ENCODE measurements around the gene CENPT. TPM values are rescaled to one million over a fixed set of nuclear protein-coding genes. Genes with fewer than 3 reads are reported as not detected.

Gene CENPT
- total and polyA plus RNA-seq, 2 of the 8 experiments (the other 6 are each of a cell fraction or from before 2014, with no cell fraction given), result 42.4 to 53.4 TPM

DNA sequence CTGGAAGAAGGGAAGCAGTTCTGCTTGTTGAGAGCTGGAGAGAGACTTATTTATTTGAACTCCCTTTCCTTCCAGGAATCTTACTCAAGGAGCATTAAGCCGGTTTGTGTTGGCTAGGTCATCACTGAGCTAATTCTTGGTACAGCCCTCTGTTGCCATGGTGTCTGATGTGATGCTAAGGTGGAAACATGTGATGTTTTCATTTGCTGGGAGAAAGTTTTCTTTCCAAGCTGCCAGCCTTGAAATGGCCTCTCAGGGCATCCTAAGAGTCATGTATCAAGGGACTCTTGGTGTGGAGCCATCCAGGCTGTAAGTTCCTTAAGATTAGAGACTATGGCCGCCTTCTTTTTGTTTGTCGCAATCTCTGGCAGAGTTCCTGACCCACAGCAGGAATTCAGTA, 49.7 kb upstream of the CENPT start:
- no peaks in the 10 kb centered on the region for H3K36me3 ChIP-seq (ENCODE audit: control insufficient read depth in 2 of 4, insufficient read depth in 4 of 4, low read length in 3 of 4)
- no peak overlapping the region for H3K4ac ChIP-seq (replicated peaks; ENCODE audit: insufficient read length, low read depth, low read length)
- H2BK15ac ChIP-seq (ENCODE audit: low read length), result no peak overlapping the region
- peaks cover 0 to 10% (median 7%) of the 10 kb centered on the region in 4 experiments; a peak in 4 of 7 replicates for H3K4me1 ChIP-seq (replicated peaks in 1 of 4; ENCODE audit: control insufficient read depth in 3 of 4, insufficient read depth in 4 of 4, low read length in 3 of 4)
- no peak overlapping the region for H2BK12ac ChIP-seq (ENCODE audit: low read depth, low read length)
- no peak overlapping the region for H2BK120ac ChIP-seq (replicated peaks; ENCODE audit: low read depth, low read length)
- no peak overlapping the region for H4K8ac ChIP-seq (ENCODE audit: extremely low read depth, insufficient read depth, low read length)
- no peak overlapping the region for H3K18ac ChIP-seq (ENCODE audit: extremely low read depth, low read length)
- H3K9ac ChIP-seq (replicated peaks in 1 of 4; ENCODE audit: extremely low read depth in 1 of 4, low read depth in 3 of 4, low read length in 3 of 4), result no peak overlapping the region
- H2AFZ ChIP-seq (ENCODE audit: low read length), result no peak overlapping the region
- H3K27me3 ChIP-seq (replicated peaks in 1 of 4; ENCODE audit: control insufficient read depth in 3 of 4, extremely low read depth in 1 of 4, insufficient read depth in 3 of 4, low read length in 3 of 4), result no peaks in the 10 kb centered on the region
- no peak for TF ChIP-seq SIX5 (IDR thresholded peaks at IDR 0.05; ENCODE audit: low read depth, low read length)
- no peak overlapping the region for H3K14ac ChIP-seq (ENCODE audit: insufficient read length)
- no peaks in the 10 kb centered on the region for H3K9me3 ChIP-seq (ENCODE audit: insufficient read depth in 2 of 2, low read depth in 1 of 2, low read length in 1 of 2)
- peaks cover 11 to 45% of the 10 kb centered on the region in 2 experiments for H3K79me2 ChIP-seq (ENCODE audit: control insufficient read depth in 1 of 2, insufficient read depth in 2 of 2, low read length in 2 of 2)
- H3K56ac ChIP-seq (replicated peaks; ENCODE audit: insufficient read length, low read depth, low read length), result no peak overlapping the region
- no peak overlapping the region for H3K4me2 ChIP-seq (ENCODE audit: insufficient read depth in 1 of 2, low read depth in 2 of 2, low read length in 2 of 2)
- H2BK5ac ChIP-seq (ENCODE audit: low read depth, low read length), result no peak overlapping the region
- peaks cover 1 to 3% of the 10 kb centered on the region in 2 experiments for H4K20me1 ChIP-seq (replicated peaks in 1 of 2; ENCODE audit: control insufficient read depth in 1 of 2, insufficient read depth in 2 of 2, low read length in 2 of 2)
- H3K23ac ChIP-seq (ENCODE audit: insufficient read length), result no peak overlapping the region
- no peak overlapping the region for H3K4me3 ChIP-seq (ENCODE audit: extremely low read depth in 1 of 4, insufficient read depth in 2 of 4, low read depth in 3 of 4, low read length in 4 of 4)
- H4K5ac ChIP-seq (ENCODE audit: insufficient read length, low read depth, low read length), result no peak overlapping the region
- H2AK5ac ChIP-seq (ENCODE audit: low read depth, low read length), result no peak overlapping the region
- H3K27ac ChIP-seq (ENCODE audit: low read depth, low read length), result no peak overlapping the region
- peaks cover 20% of the 10 kb centered on the region for H3K79me1 ChIP-seq (ENCODE audit: low read depth, low read length)
- FAIRE-seq (no peak), DNase-seq (ENCODE audit: low read depth in 1 of 2, low spot score in 2 of 2) (no peak)
- peaks cover 4% of the 10 kb centered on the region for H3K23me2 ChIP-seq (ENCODE audit: low read depth, low read length)
- ChIA-PET CTCF (ENCODE audit: partially characterized antibody) (interaction anchor here (0.8 to 3.0 kb wide), 12 partner anchors 12 to 88 kb away, joined by 3 to 11 read pairs (median 4); partner anchors contain the start of gene NRN1L), POLR2A (ENCODE audit: partially characterized antibody) (interaction anchor here (0.8 to 2.3 kb wide), 8 partner anchors 9 to 126 kb away, joined by 3 to 6 read pairs (median 4); partner anchors contain the start of genes DDX28 and DUS2)
- 95% methylated on average over 3 of the region's 3 CpGs; no CpG with 5 or more reads in 1 of the 2 experiments for WGBS, 2 experiments (ENCODE audit: extremely low coverage in 1 of 2, insufficient coverage in 1 of 2, insufficient read length in 1 of 2, insufficient replicate concordance in 2 of 2, low coverage in 1 of 2, low lambda C conversion rate in 2 of 2, missing lambda C conversion rate in 1 of 2)
- H4K91ac ChIP-seq (replicated peaks; ENCODE audit: insufficient read length, low read length), result no peak overlapping the region
- no peak overlapping the region for H2BK20ac ChIP-seq (ENCODE audit: low read length)
